Neutrophil (primary cell): ENCODE results near the gene TMEM255B.

Experiments
- H3K27ac ChIP-seq: fragments of 200-600 bp; sonication (generic); 2 replicates; pipeline ENCODE4 v1.5.1; 2016; ENCODE audit warnings: mild to moderate bottlenecking, moderate library complexity
- H3K27me3 ChIP-seq: fragments of 200-600 bp; sonication (generic); 2 replicates; pipeline ENCODE4 v1.6.0; 2016; ENCODE audit warnings: mild to moderate bottlenecking
- H3K36me3 ChIP-seq: fragments of 200-600 bp; sonication (generic); 2 replicates; pipeline ENCODE4 v1.5.1; 2017
- H3K4me1 ChIP-seq, 2 experiments: fragments of 200-600 bp in 1 of 2; sonication (generic) in 1 of 2; 1 replicate in 1 of 2; 2 replicates in 1 of 2; pipeline versions ENCODE4 v1.5.1 to v1.6.1; 2013 to 2016; ENCODE audit warnings: low read depth in 1 of 2, low read length in 1 of 2, mild to moderate bottlenecking in 1 of 2, moderate library complexity in 1 of 2; ENCODE audit not compliant: control insufficient read depth in 1 of 2, insufficient read depth in 1 of 2
- H3K4me3 ChIP-seq, 2 experiments: fragments of 200-600 bp in 1 of 2; sonication (generic) in 1 of 2; 1 replicate in 1 of 2; 2 replicates in 1 of 2; pipeline ENCODE4 v1.5.1; 2013 to 2016; ENCODE audit warnings: low read depth in 1 of 2, low read length in 1 of 2, mild to moderate bottlenecking in 1 of 2, moderate library complexity in 1 of 2
- H3K9me3 ChIP-seq: fragments of 200-600 bp; sonication (generic); 2 replicates; pipeline ENCODE4 v1.5.1; 2016
- CTCF ChIP-seq: fragments of 200-600 bp; sonication (generic); IDR thresholded peaks from 2 replicates; pipeline ENCODE4 v1.5.1; 2016; ENCODE audit warnings: antibody characterized with exemption

TMEM255B gene

GRCh38 chr13:113856716-113857065, 97.7 kb downstream of the TMEM255B start:
- peaks cover 51% of the 10 kb centered on the region for H3K27me3 ChIP-seq
- no peak for TF ChIP-seq CTCF
- H3K36me3 ChIP-seq: no peaks in the 10 kb centered on the region
- no peaks in the 10 kb centered on the region for H3K4me1 ChIP-seq
- peaks cover 6% of the 10 kb centered on the region for H3K9me3 ChIP-seq
- H3K4me3 ChIP-seq: no peak overlapping the region
- no peak overlapping the region for H3K27ac ChIP-seq

- no peak overlapping the region for H3K4me3 ChIP-seq
- no peaks in the 10 kb centered on the region for H3K4me1 ChIP-seq
- H3K27ac ChIP-seq: no peak overlapping the region
- H3K27me3 ChIP-seq: peaks cover 57% of the 10 kb centered on the region
- no peak for TF ChIP-seq CTCF
- peaks cover 6% of the 10 kb centered on the region for H3K9me3 ChIP-seq
- H3K36me3 ChIP-seq: no peaks in the 10 kb centered on the region
These were observed 98.6 kb downstream of the TMEM255B start for GRCh38 chr13:113857531-113858195.

GRCh38 chr13:113859311-113860050, 100.5 kb downstream of the TMEM255B start:
- Histone ChIP-seq H3K9me3 (peaks cover 6% of the 10 kb centered on the region), H3K4me3 (no peak overlapping the region), H3K27me3 (peaks cover 57% of the 10 kb centered on the region), H3K4me1 (peaks cover 0 to 7% of the 10 kb centered on the region in 2 experiments), H3K36me3 (no peaks in the 10 kb centered on the region), H3K27ac (no peak overlapping the region)
- no peak for TF ChIP-seq CTCF

- Histone ChIP-seq H3K4me1 (peaks cover 0 to 7% of the 10 kb centered on the region in 2 experiments), H3K27me3 (peaks cover 57% of the 10 kb centered on the region), H3K36me3 (no peaks in the 10 kb centered on the region), H3K9me3 (peaks cover 6% of the 10 kb centered on the region), H3K27ac (no peak overlapping the region), H3K4me3 (no peak overlapping the region)
- TF ChIP-seq CTCF: no peak
These were observed 101.1 kb downstream of the TMEM255B start for GRCh38 chr13:113860051-113860664.

GRCh38 chr13:113860665-113861432, 101.8 kb downstream of the TMEM255B start:
- Histone ChIP-seq H3K4me1 (peaks cover 0 to 7% of the 10 kb centered on the region in 2 experiments), H3K27ac (no peak overlapping the region), H3K27me3 (peaks cover 58% of the 10 kb centered on the region), H3K36me3 (no peaks in the 10 kb centered on the region), H3K4me3 (no peak overlapping the region), H3K9me3 (peaks cover 6% of the 10 kb centered on the region)
- no peak for TF ChIP-seq CTCF
